GM18907 (cell line): Measurements from ENCODE around the gene TENM3.
"Not testable (repeated sequence)": the region's sequence is repeated elsewhere in the genome, so short reads cannot be mapped to it uniquely, and the experiment has no call there.

ENCODE experiments used
- ATAC-seq: cut with Tn5 transposase; IDR thresholded peaks from one replicate; pipeline ENCODE4 v1.9.1; 2021; ENCODE audit warnings: mild to moderate bottlenecking, moderate library complexity; ENCODE audit not compliant: unreplicated experiment

Gene TENM3

GRCh38 chr4:182243204-182243603 is at the start of gene TENM3:
Gene TENM3, plus strand, starts transcription at chr4:182243402. Its CDS starts 80,619 bp downstream, at chr4:182324021.
- not testable (repeated sequence) for ATAC-seq

- ATAC-seq = no peak
Observed at GRCh38 chr4:182194091-182194824, 48.9 kb upstream of the TENM3 start.

- no peak for ATAC-seq
Observed at GRCh38 chr4:182197611-182198010, 45.6 kb upstream of the TENM3 start.

- ATAC-seq = no peak
Observed at GRCh38 chr4:182201871-182202270, 41.3 kb upstream of the TENM3 start.

- no peak for ATAC-seq
Observed at GRCh38 chr4:182202650-182203049, 40.6 kb upstream of the TENM3 start.

- ATAC-seq = no peak
Observed at GRCh38 chr4:182203872-182204411, 39.3 kb upstream of the TENM3 start.

- no peak for ATAC-seq
Observed at GRCh38 chr4:182205306-182205705, 37.9 kb upstream of the TENM3 start.

GRCh38 chr4:182206266-182206665 is 36.9 kb upstream of the TENM3 start:
- ATAC-seq = no peak

- no peak for ATAC-seq
Observed at GRCh38 chr4:182206916-182207315, 36.3 kb upstream of the TENM3 start.

- no peak for ATAC-seq
Observed at GRCh38 chr4:182207830-182208396, 35.3 kb upstream of the TENM3 start.

- ATAC-seq = no peak
Observed at GRCh38 chr4:182208526-182209050, 34.6 kb upstream of the TENM3 start.

GRCh38 chr4:182212211-182212761 is 30.9 kb upstream of the TENM3 start:
- ATAC-seq = no peak

GRCh38 chr4:182213004-182213403 is 30.2 kb upstream of the TENM3 start:
- no peak for ATAC-seq

- no peak for ATAC-seq
Observed at GRCh38 chr4:182215148-182215547, 28.1 kb upstream of the TENM3 start.

- ATAC-seq = no peak
Observed at GRCh38 chr4:182216005-182216404, 27.2 kb upstream of the TENM3 start.

- no peak for ATAC-seq
Observed at GRCh38 chr4:182219411-182220056, 23.7 kb upstream of the TENM3 start.

GRCh38 chr4:182221987-182222386 is 21.2 kb upstream of the TENM3 start:
- no peak for ATAC-seq

- no peak for ATAC-seq
Observed at GRCh38 chr4:182222766-182223165, 20.4 kb upstream of the TENM3 start.

- no peak for ATAC-seq
Observed at GRCh38 chr4:182223708-182224107, 19.5 kb upstream of the TENM3 start.

GRCh38 chr4:182224192-182224850 is 18.9 kb upstream of the TENM3 start:
- ATAC-seq = no peak
